ENCODE data around the gene AKAP13. TPM values are rescaled to one million over a fixed set of nuclear protein-coding genes. Genes with fewer than 3 reads are reported as not detected.
A peak's percentile ranks its signal among the peaks of the same experiment; 100 is the strongest.

The AKAP13 gene
- total RNA-seq, 1 experiment from 2014 or later: 47.3 TPM

DNA sequence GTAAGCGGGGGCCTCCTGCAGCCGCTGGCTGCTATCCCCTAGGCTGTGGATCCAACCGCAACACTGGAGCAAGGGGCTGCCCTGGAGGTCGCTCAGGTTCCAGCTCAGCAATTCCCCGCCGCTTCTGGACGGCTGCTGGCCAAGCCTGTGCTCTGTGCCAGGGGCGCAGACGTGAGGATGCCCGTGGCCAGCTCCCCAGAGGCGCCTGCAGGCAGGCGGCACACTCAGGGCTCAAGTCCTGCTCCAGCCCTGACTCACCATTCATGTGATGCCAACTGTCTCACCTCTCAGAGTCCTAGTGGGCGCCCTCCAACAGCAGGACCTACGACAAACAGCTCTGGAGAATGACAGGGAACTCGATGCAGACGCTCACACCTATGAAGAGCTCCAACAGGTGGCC, 382.8 kb downstream of the AKAP13 start:
- Histone ChIP-seq H3K27me3 (ENCODE audit: insufficient read depth, low read length) (no peaks in the 10 kb centered on the region), H3K23me2 (ENCODE audit: insufficient read length, low read depth, low read length, poor library complexity, severe bottlenecking) (no peaks in the 10 kb centered on the region), H2BK5ac (ENCODE audit: insufficient read length, low read length) (no peak overlapping the region), H2AK5ac (ENCODE audit: insufficient read length, low read length) (no peak overlapping the region), H2BK15ac (ENCODE audit: low read depth, low read length) (no peak overlapping the region), H2AFZ (ENCODE audit: low read length) (no peak overlapping the region), H3K4me2 (ENCODE audit: insufficient read depth, insufficient read length, low read length) (no peak overlapping the region), H3K14ac (ENCODE audit: insufficient read depth, low read length) (no peak overlapping the region), H2BK120ac (ENCODE audit: low read depth, low read length, poor library complexity, severe bottlenecking) (no peak overlapping the region), H4K8ac (replicated peaks; ENCODE audit: insufficient read length, low read depth, low read length) (no peak overlapping the region), H3K79me1 (ENCODE audit: insufficient read depth, low read depth, low read length, poor library complexity, severe bottlenecking) (no peaks in the 10 kb centered on the region), H2BK12ac (ENCODE audit: insufficient read length, low read depth, low read length) (no peak overlapping the region), H4K5ac (ENCODE audit: insufficient read length, low read depth, low read length) (no peak overlapping the region), H3K4ac (ENCODE audit: low read depth, low read length) (no peak overlapping the region), H3K18ac (ENCODE audit: insufficient read length, low read depth, low read length) (no peak overlapping the region), H3K79me2 (ENCODE audit: insufficient read depth, low read length) (no peaks in the 10 kb centered on the region; the same call in 1 of the 2 replicates), H3K56ac (ENCODE audit: insufficient read length, low read depth, low read length) (no peak overlapping the region), H3K9me3 (ENCODE audit: control insufficient read depth, low read depth, low read length) (no peaks in the 10 kb centered on the region), H4K20me1 (ENCODE audit: control insufficient read depth, insufficient read depth, insufficient read length) (no peaks in the 10 kb centered on the region), H3K9ac (ENCODE audit: extremely low read depth, insufficient read length, low read length) (no peak overlapping the region), H3K4me1 (ENCODE audit: insufficient read depth, low read length) (no peaks in the 10 kb centered on the region), H2BK20ac (ENCODE audit: low read depth, low read length, poor library complexity, severe bottlenecking) (no peak overlapping the region), H4K91ac (ENCODE audit: insufficient read length, low read depth, low read length) (no peak overlapping the region), H3K27ac (ENCODE audit: insufficient read length, low read depth, low read length) (no peak overlapping the region), H3T11ph (ENCODE audit: low read length) (no peak overlapping the region), H3K23ac (ENCODE audit: insufficient read length, low read depth, low read length) (no peak overlapping the region)
- peaks cover 11 to 29% (median 20%) of the 10 kb centered on the region in 3 experiments; a peak in 6 of 7 replicates for H3K36me3 Mint-ChIP-seq (ENCODE audit: insufficient read depth in 1 of 3, low read depth in 3 of 3)
- H3K9me3 Mint-ChIP-seq: no peaks in the 10 kb centered on the region; a peak in 1 of 5 replicates
- TF ChIP-seq, protein P1, sequence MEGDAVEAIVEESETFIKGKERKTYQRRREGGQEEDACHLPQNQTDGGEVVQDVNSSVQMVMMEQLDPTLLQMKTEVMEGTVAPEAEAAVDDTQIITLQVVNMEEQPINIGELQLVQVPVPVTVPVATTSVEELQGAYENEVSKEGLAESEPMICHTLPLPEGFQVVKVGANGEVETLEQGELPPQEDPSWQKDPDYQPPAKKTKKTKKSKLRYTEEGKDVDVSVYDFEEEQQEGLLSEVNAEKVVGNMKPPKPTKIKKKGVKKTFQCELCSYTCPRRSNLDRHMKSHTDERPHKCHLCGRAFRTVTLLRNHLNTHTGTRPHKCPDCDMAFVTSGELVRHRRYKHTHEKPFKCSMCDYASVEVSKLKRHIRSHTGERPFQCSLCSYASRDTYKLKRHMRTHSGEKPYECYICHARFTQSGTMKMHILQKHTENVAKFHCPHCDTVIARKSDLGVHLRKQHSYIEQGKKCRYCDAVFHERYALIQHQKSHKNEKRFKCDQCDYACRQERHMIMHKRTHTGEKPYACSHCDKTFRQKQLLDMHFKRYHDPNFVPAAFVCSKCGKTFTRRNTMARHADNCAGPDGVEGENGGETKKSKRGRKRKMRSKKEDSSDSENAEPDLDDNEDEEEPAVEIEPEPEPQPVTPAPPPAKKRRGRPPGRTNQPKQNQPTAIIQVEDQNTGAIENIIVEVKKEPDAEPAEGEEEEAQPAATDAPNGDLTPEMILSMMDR (conservative IDR thresholded peaks at IDR 0.05): no peak
- no CpG with 5 or more reads among the region's 16 CpGs for WGBS (ENCODE audit: extremely low coverage, insufficient read length, low lambda C conversion rate)
- H3K27me3 Mint-ChIP-seq (ENCODE audit: low read depth): no peaks in the 10 kb centered on the region
- peak overlapping the region; percentile 63 to 94 (median 71); a peak in 6 of 7 replicates for H3K27ac Mint-ChIP-seq
- H3K4me1 Mint-ChIP-seq: peaks cover 15 to 32% of the 10 kb centered on the region in 2 experiments
- H3K4me3 Mint-ChIP-seq: no peak overlapping the region
- no peak for DNase-seq
